Heart left ventricle (tissue), 16 donors: Measurements from ENCODE around the gene CHCHD3. TPM values are rescaled to one million over a fixed set of nuclear protein-coding genes. Genes with fewer than 3 reads are reported as not detected.
A peak's percentile ranks its signal among the peaks of the same experiment; 100 is the strongest.

ENCODE experiments used
- ATAC-seq, 4 donors: fragments of 200-7000 bp; cut with Tn5 transposase; one replicate each; pipeline ENCODE4 v1.9.1; 2020 to 2022; ENCODE audit warnings: moderate library complexity in 4 of 4, mild to moderate bottlenecking in 3 of 4, moderate number of reproducible peaks in 1 of 4
- DNase-seq, 5 donors: peaks; one replicate each; pipeline ENCODE4 v3.0.0-alpha.2; 2020
- H3K27ac ChIP-seq, 12 donors: fragments of 200-600 bp; sonication (generic) in 4 of 12; one replicate each; pipeline versions ENCODE4 v1.5.0 to v1.8.0; 2016 to 2022; ENCODE audit warnings: mild to moderate bottlenecking in 2 of 12
- H3K27me3 ChIP-seq, 9 donors: fragments of 200-600 bp; sonication (generic) in 2 of 9; one replicate each; pipeline versions ENCODE4 v1.5.1 to v1.8.0; 2016 to 2022; ENCODE audit warnings: mild to moderate bottlenecking in 3 of 9
- H3K36me3 ChIP-seq, 9 donors: fragments of 200-600 bp; sonication (generic) in 2 of 9; one replicate each; pipeline versions ENCODE4 v1.5.0 to v1.8.0; 2018 to 2022; ENCODE audit warnings: mild to moderate bottlenecking in 2 of 9
- H3K4me1 ChIP-seq, 12 donors: fragments of 200-600 bp; sonication (generic) in 4 of 12; one replicate each; pipeline versions ENCODE4 v1.5.0 to v1.8.0; 2016 to 2022; ENCODE audit warnings: mild to moderate bottlenecking in 3 of 12
- H3K4me3 ChIP-seq, 12 donors: fragments of 200-600 bp; sonication (generic) in 4 of 12; one replicate each; pipeline versions ENCODE4 v1.5.0 to v1.8.0; 2017 to 2022; ENCODE audit warnings: mild to moderate bottlenecking in 9 of 12, moderate library complexity in 4 of 12
- H3K9me3 ChIP-seq, 12 donors: fragments of 200-600 bp; sonication (generic) in 4 of 12; one replicate each; pipeline versions ENCODE4 v1.5.0 to v1.8.0; 2016 to 2022; ENCODE audit warnings: mild to moderate bottlenecking in 1 of 12
- POLR2A ChIP-seq, 2 donors: fragments of 450-650 bp; IDR thresholded peaks; one replicate each; pipeline ENCODE4 v1.6.1; 2017; ENCODE audit warnings: antibody characterized with exemption in 2 of 2, mild to moderate bottlenecking in 2 of 2, moderate library complexity in 2 of 2
- WGBS, 4 donors: extraction: QIAGEN DNeasy Blood & Tissue Kit in 2 of 4; methylation state at CpG; one replicate each; pipeline versions ENCODE4 v1.1.5 to v1.1.7; 2013 to 2018; 5-methylcytosine and 5-hydroxymethylcytosine counted together
- intact Hi-C, 10 donors: fragments of 100-400 bp; cut with DNase I; formaldehyde crosslinking; loops; one replicate each; pipeline versions ENCODE4 v1.11.1 to v1.14.2; 2022
- polyA plus RNA-seq, 2 donors: library from polyadenylated mRNA; stranded (reverse); fragments of 200-250 nt; gene quantifications; one replicate each; pipeline ENCODE4 v1.2.3, GENCODE V29; 2013
- total RNA-seq, 9 donors: library from RNA; depleted of rRNA in 2 of 9; stranded (reverse); fragments of >200 nt in 2 of 9; fragmentation: NEBNext Ultra II Directional in 3 of 9; extraction: Animal tissue kit (Norgen Biotek cat#: 25700) in 3 of 9; gene quantifications; one replicate each; pipeline versions ENCODE4 v1.1.0 to v1.2.4, GENCODE V29; 2016 to 2023
- TF ChIP-seq, protein P1 (sequence below), 12 donors: fragments of 200-600 bp; sonication (generic) in 4 of 12; IDR thresholded peaks; one replicate each; pipeline versions ENCODE4 v1.5.0 to v1.8.0; 2018 to 2022; ENCODE audit warnings: antibody characterized with exemption in 12 of 12, mild to moderate bottlenecking in 5 of 12
- donor health status: ischemic (EF 13 %, LVEDD 7.1; RV severe dilation, severe dysfunction).
- donor health status: healthy with polysubstance abuse.
- donor health status: DM: no; HTN: yes; CAD: no.
- donor health status: DM: no; HTN: no; CAD: no.
- donor health status: ischemic (EF 25% LVEDD 6.9; RV normal size, moderate dysfunction).
- donor health status: ischemic (EF 25% LVEDD 5.7; RV mildly dilated, moderate dysfunction).
- donor health status: healthy.
- donor health status: DM: yes; HTN: yes; CAD: no.
- donor health status: ischemic (EF 35%, LVEDD 5.7; RV mildly dilated, moderate dysfunction).
- donor health status: nonischemic (EF 11% LVEDD 7.7; RV severe dilation, severe dysfunction).
- donor health status: DM: yes; HTN: yes; CAD: no.
- donor health status: PGD.
- donor health status: ischemic (EF 29% LVEDD 5.4; RV normal size, mild dysfunction).
- donor health status: nonischemic (EF 23%, LVEDD 6.1; RV moderate dilation, normal function).

The CHCHD3 gene
- total and polyA plus RNA-seq, 11 donors = 92.9 to 197 (median 176) TPM

DNA sequence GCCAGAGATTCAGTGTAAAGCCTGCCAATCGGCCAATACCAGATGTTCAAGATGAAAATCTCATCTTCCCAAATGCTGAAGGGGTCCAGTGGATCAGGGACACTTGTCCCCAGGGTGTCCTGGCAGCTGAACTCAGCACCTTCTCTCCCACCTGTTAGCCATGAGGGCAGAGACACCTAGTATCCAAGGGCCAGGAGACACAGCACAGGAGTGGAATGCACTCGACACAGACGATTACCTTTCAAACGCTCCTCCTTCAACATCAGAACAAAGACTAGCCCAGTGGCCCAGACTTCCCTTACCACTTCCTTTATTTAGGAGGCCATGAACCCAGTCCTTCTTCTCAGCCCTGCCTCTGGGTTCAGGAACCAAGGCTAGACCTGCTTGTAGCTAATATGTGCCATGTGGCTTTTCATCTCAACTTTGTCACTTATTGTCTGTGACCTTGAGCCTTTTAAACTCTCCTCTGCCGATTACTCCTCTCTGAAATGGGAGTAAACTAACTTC lies 325.4 kb downstream of the CHCHD3 start:
- no peak overlapping the region for H3K27ac ChIP-seq
- intact Hi-C loops = no loop called here
- DNase-seq = no peak
- no peaks in the 10 kb centered on the region for H3K27me3 ChIP-seq
- H3K4me1 ChIP-seq = peaks cover 0 to 3% (median 0%) of the 10 kb centered on the region in 12 donors
- H3K9me3 ChIP-seq = no peaks in the 10 kb centered on the region
- no peak overlapping the region for H3K4me3 ChIP-seq
- 67 to 81% (median 78%) methylated on average over 5 of the region's 5 CpGs for WGBS, 4 donors
- TF ChIP-seq POLR2A (IDR thresholded peaks at IDR 0.05) = no peak
- TF ChIP-seq, protein P1, sequence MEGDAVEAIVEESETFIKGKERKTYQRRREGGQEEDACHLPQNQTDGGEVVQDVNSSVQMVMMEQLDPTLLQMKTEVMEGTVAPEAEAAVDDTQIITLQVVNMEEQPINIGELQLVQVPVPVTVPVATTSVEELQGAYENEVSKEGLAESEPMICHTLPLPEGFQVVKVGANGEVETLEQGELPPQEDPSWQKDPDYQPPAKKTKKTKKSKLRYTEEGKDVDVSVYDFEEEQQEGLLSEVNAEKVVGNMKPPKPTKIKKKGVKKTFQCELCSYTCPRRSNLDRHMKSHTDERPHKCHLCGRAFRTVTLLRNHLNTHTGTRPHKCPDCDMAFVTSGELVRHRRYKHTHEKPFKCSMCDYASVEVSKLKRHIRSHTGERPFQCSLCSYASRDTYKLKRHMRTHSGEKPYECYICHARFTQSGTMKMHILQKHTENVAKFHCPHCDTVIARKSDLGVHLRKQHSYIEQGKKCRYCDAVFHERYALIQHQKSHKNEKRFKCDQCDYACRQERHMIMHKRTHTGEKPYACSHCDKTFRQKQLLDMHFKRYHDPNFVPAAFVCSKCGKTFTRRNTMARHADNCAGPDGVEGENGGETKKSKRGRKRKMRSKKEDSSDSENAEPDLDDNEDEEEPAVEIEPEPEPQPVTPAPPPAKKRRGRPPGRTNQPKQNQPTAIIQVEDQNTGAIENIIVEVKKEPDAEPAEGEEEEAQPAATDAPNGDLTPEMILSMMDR (IDR thresholded peaks at IDR 0.05) = no peak
- no peaks in the 10 kb centered on the region for H3K36me3 ChIP-seq
- ATAC-seq = no peak

GRCh38 chr7:132755538-132756483 lies 326.1 kb downstream of the CHCHD3 start:
- H3K27me3 ChIP-seq = no peaks in the 10 kb centered on the region
- 81 to 87% (median 85%) methylated on average over 5 of the region's 5 CpGs for WGBS, 4 donors
- H3K4me1 ChIP-seq = peaks cover 0 to 3% (median 0%) of the 10 kb centered on the region in 12 donors
- ATAC-seq (peak in 3 of 4 donors; percentile 37 to 82 (median 41)), DNase-seq (no peak)
- H3K9me3 ChIP-seq = no peaks in the 10 kb centered on the region
- H3K27ac ChIP-seq = no peak overlapping the region
- intact Hi-C loops = no loop called here
- H3K4me3 ChIP-seq = no peak overlapping the region
- H3K36me3 ChIP-seq = no peaks in the 10 kb centered on the region
- TF ChIP-seq, protein P1 (IDR thresholded peaks at IDR 0.05) = peak in 1 of 12 donors; percentile 21
- TF ChIP-seq POLR2A (IDR thresholded peaks at IDR 0.05) = no peak

DNA sequence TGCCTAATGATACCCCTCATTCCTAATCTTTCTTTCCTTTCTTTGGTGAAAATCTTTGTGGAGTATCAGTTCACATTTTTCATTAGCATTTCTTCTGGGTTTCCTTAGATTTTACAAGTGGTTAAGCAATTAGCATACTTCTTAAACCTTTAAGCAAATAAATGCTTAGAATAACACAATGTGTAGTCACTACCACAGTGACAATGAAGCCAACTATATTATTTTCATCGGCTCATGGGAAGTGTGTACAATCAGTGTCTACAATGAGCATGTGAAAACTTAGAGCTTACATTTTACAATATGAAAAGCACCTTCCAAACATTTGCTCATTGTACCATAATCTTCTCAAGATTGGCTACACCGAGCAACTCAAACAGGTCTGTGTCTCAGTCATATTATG lies 329.5 kb downstream of the CHCHD3 start:
- Histone ChIP-seq H3K27ac (no peak overlapping the region), H3K27me3 (no peaks in the 10 kb centered on the region), H3K9me3 (no peaks in the 10 kb centered on the region), H3K36me3 (no peaks in the 10 kb centered on the region), H3K4me3 (no peak overlapping the region), H3K4me1 (peaks cover 0 to 8% (median 0%) of the 10 kb centered on the region in 12 donors)
- no peak for ATAC-seq
- intact Hi-C loops = no loop called here
- WGBS, 4 donors = 87 to 93% (median 91%) methylated on average over 2 of the region's 2 CpGs
- DNase-seq = no peak
- TF ChIP-seq, protein P1 (IDR thresholded peaks at IDR 0.05) = no peak
- no peak for TF ChIP-seq POLR2A (IDR thresholded peaks at IDR 0.05)

- intact Hi-C loops = no loop called here
- ATAC-seq = peak in 3 of 4 donors; percentile 38 to 63 (median 59)
- Histone ChIP-seq H3K27ac (no peak overlapping the region), H3K9me3 (no peaks in the 10 kb centered on the region), H3K36me3 (no peaks in the 10 kb centered on the region), H3K4me1 (peaks cover 0 to 8% (median 0%) of the 10 kb centered on the region in 12 donors), H3K27me3 (no peaks in the 10 kb centered on the region), H3K4me3 (no peak overlapping the region)
- WGBS, 4 donors = 50 to 60% (median 56%) methylated on average over 8 of the region's 8 CpGs
- no peak for DNase-seq
- TF ChIP-seq POLR2A (IDR thresholded peaks at IDR 0.05) = no peak
- TF ChIP-seq, protein P1 (IDR thresholded peaks at IDR 0.05) = no peak
Observed at GRCh38 chr7:132751244-132751647, 330.6 kb downstream of the CHCHD3 start.
